ENCODE measurements around the gene ARHGDIG.
"Not testable (repeated sequence)": the region's sequence is repeated elsewhere in the genome, so short reads cannot be mapped to it uniquely, and the experiment has no call there.

ARHGDIG gene
- 0 to 0.19 (median 0) reads per million in 3 experiments for total RNA-seq

- DNase-seq: no peak
Measured at GRCh38 chr16:280552-280951, at the start of gene ARHGDIG. Gene ARHGDIG (plus strand): TSS chr16:280591. CDS start chr16:280681, 90 bp downstream.

- no peak for DNase-seq
Measured at GRCh38 chr16:230949-231348, 49.4 kb upstream of the ARHGDIG start.

GRCh38 chr16:234468-235305, 45.7 kb upstream of the ARHGDIG start, which contains the start of gene FAM234A:
Gene FAM234A (plus strand): TSS chr16:234821. CDS start chr16:254414, 19,593 bp downstream.
- peak; percentile 95 for DNase-seq

GRCh38 chr16:239948-240277, 40.5 kb upstream of the ARHGDIG start:
- no peak for DNase-seq

GRCh38 chr16:240559-240958, 39.8 kb upstream of the ARHGDIG start:
- no peak for DNase-seq

- no peak for DNase-seq
Measured at GRCh38 chr16:242281-242680, 38.1 kb upstream of the ARHGDIG start.

GRCh38 chr16:243348-243747, 37.0 kb upstream of the ARHGDIG start:
- DNase-seq: no peak

- no peak for DNase-seq
Measured at GRCh38 chr16:245105-245504, 35.3 kb upstream of the ARHGDIG start.

- no peak for DNase-seq
Measured at GRCh38 chr16:247027-247426, 33.4 kb upstream of the ARHGDIG start.

- DNase-seq: no peak
Measured at GRCh38 chr16:249431-249830, 31.0 kb upstream of the ARHGDIG start.

- DNase-seq: peak; percentile 20
Measured at GRCh38 chr16:252366-253337, 27.7 kb upstream of the ARHGDIG start.

- DNase-seq: no peak
Measured at GRCh38 chr16:253833-254232, 26.6 kb upstream of the ARHGDIG start.

GRCh38 chr16:254461-254860, 25.9 kb upstream of the ARHGDIG start:
- DNase-seq: no peak

- no peak for DNase-seq
Measured at GRCh38 chr16:255183-255582, 25.2 kb upstream of the ARHGDIG start.

- not testable (repeated sequence) for DNase-seq
Measured at GRCh38 chr16:258091-258490, 22.3 kb upstream of the ARHGDIG start.

- DNase-seq: no peak
Measured at GRCh38 chr16:259226-259625, 21.2 kb upstream of the ARHGDIG start.

- no peak for DNase-seq
Measured at GRCh38 chr16:259814-260253, 20.6 kb upstream of the ARHGDIG start.

- no peak for DNase-seq
Measured at GRCh38 chr16:260326-260725, 20.1 kb upstream of the ARHGDIG start.

GRCh38 chr16:261031-261691, 19.2 kb upstream of the ARHGDIG start:
- no peak for DNase-seq

- DNase-seq: no peak
Measured at GRCh38 chr16:262121-262745, 18.2 kb upstream of the ARHGDIG start.

- no peak for DNase-seq
Measured at GRCh38 chr16:263182-263774, 17.1 kb upstream of the ARHGDIG start.

GRCh38 chr16:263944-264343, 16.4 kb upstream of the ARHGDIG start:
- no peak for DNase-seq
